Mammary epithelial cell (primary cell): ENCODE data around the gene ST6GALNAC2.

ENCODE experiments used
- CTCF ChIP-seq, 2 donors: IDR thresholded peaks in 1 of 2; conservative IDR thresholded peaks in 1 of 2; 2 replicates each; pipeline ENCODE4 v1.5.1; 2011 to 2012; ENCODE audit warnings: inconsistent platforms in 2 of 2, low read length in 2 of 2, mild to moderate bottlenecking in 2 of 2, control low read depth in 1 of 2, low read depth in 1 of 2; ENCODE audit not compliant: insufficient read depth in 1 of 2; ENCODE audit errors: extremely low read depth in 1 of 2
- EZH2 ChIP-seq: IDR thresholded peaks from 2 replicates; pipeline ENCODE4 v1.6.1; 2012; ENCODE audit warnings: low read length, inconsistent platforms, borderline replicate concordance

- TF ChIP-seq CTCF (conservative IDR thresholded peaks at IDR 0.05 in 1 of 2, IDR thresholded peaks at IDR 0.05 in 1 of 2; ENCODE audit: extremely low read depth in 1 of 2, insufficient read depth in 1 of 2, low read depth in 1 of 2, low read length in 2 of 2) (no peak), EZH2 (no peak)
Measured at GRCh38 chr17:76548378-76549214, 37.1 kb downstream of the ST6GALNAC2 start.
